ENCODE results near the gene CXCR6. TPM values are rescaled to one million over a fixed set of nuclear protein-coding genes. Genes with fewer than 3 reads are reported as not detected.

CXCR6 gene
- total and polyA plus RNA-seq, 2 experiments from 2014 or later: 0.10 TPM; not detected in 1

GRCh38 chr3:45922039-45922326 lies 21.3 kb upstream of the CXCR6 start:
- no peak overlapping the region for H3K4me3 Mint-ChIP-seq
- no peak overlapping the region for H3K4me3 ChIP-seq
- H2AFZ ChIP-seq: no peak overlapping the region
- H3F3A ChIP-seq (replicated peaks; ENCODE audit: low read depth): no peaks in the 10 kb centered on the region
- H4K20me1 ChIP-seq (replicated peaks; ENCODE audit: insufficient read depth): no peaks in the 10 kb centered on the region
- H3K9me3 Mint-ChIP-seq: no peaks in the 10 kb centered on the region
- peaks cover 27% of the 10 kb centered on the region for H3K36me3 Mint-ChIP-seq (ENCODE audit: low read depth)
- H3K36me3 ChIP-seq (ENCODE audit: insufficient read depth): peaks cover 4% of the 10 kb centered on the region; the same call in 1 of the 2 replicates
- H3K9me2 ChIP-seq (ENCODE audit: insufficient read depth): no peaks in the 10 kb centered on the region
- DNase-seq (ENCODE audit: low spot score) (no peak), ATAC-seq (no peak)
- H3K27me3 Mint-ChIP-seq (ENCODE audit: insufficient read depth, low read depth, poor library complexity): peaks cover 2% of the 10 kb centered on the region
- no peaks in the 10 kb centered on the region for H3K4me1 Mint-ChIP-seq
- no peak overlapping the region for H3K27ac Mint-ChIP-seq
- no peaks in the 10 kb centered on the region for H3K27me3 ChIP-seq (ENCODE audit: insufficient read depth)
- no peaks in the 10 kb centered on the region for H3K79me2 ChIP-seq (replicated peaks; ENCODE audit: insufficient read depth)
- H3K27ac ChIP-seq (ENCODE audit: low read depth): no peak overlapping the region
- no peak overlapping the region for H3K4me2 ChIP-seq
- TF ChIP-seq EZH2phosphoT487 (IDR thresholded peaks at IDR 0.05; ENCODE audit: unreplicated experiment) (no peak), EZH2 (IDR thresholded peaks at IDR 0.05; ENCODE audit: low read depth, unreplicated experiment) (no peak), CREB1 (CRISPR knock-in tag; IDR thresholded peaks at IDR 0.05; ENCODE audit: low read depth) (no peak), JUNB (IDR thresholded peaks at IDR 0.05; ENCODE audit: unreplicated experiment) (no peak), NANOG (IDR thresholded peaks at IDR 0.05; ENCODE audit: borderline replicate concordance) (no peak), STAT1 (IDR thresholded peaks at IDR 0.05; ENCODE audit: unreplicated experiment) (no peak), ZNF331 (CRISPR knock-in tag; IDR thresholded peaks at IDR 0.05; ENCODE audit: low read depth) (no peak), POLR2AphosphoS5 (IDR thresholded peaks at IDR 0.05; ENCODE audit: low read depth) (no peak), ETS1 (IDR thresholded peaks at IDR 0.05) (no peak), CTCF (conservative IDR thresholded peaks at IDR 0.05; ENCODE audit: low read depth in 2 of 2) (no peak), ZNF114 (CRISPR knock-in tag; IDR thresholded peaks at IDR 0.05) (no peak)
- TF ChIP-seq, protein P1, sequence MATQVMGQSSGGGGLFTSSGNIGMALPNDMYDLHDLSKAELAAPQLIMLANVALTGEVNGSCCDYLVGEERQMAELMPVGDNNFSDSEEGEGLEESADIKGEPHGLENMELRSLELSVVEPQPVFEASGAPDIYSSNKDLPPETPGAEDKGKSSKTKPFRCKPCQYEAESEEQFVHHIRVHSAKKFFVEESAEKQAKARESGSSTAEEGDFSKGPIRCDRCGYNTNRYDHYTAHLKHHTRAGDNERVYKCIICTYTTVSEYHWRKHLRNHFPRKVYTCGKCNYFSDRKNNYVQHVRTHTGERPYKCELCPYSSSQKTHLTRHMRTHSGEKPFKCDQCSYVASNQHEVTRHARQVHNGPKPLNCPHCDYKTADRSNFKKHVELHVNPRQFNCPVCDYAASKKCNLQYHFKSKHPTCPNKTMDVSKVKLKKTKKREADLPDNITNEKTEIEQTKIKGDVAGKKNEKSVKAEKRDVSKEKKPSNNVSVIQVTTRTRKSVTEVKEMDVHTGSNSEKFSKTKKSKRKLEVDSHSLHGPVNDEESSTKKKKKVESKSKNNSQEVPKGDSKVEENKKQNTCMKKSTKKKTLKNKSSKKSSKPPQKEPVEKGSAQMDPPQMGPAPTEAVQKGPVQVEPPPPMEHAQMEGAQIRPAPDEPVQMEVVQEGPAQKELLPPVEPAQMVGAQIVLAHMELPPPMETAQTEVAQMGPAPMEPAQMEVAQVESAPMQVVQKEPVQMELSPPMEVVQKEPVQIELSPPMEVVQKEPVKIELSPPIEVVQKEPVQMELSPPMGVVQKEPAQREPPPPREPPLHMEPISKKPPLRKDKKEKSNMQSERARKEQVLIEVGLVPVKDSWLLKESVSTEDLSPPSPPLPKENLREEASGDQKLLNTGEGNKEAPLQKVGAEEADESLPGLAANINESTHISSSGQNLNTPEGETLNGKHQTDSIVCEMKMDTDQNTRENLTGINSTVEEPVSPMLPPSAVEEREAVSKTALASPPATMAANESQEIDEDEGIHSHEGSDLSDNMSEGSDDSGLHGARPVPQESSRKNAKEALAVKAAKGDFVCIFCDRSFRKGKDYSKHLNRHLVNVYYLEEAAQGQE (IDR thresholded peaks at IDR 0.05; ENCODE audit: unreplicated experiment): no peak
- TF ChIP-seq, protein P2, sequence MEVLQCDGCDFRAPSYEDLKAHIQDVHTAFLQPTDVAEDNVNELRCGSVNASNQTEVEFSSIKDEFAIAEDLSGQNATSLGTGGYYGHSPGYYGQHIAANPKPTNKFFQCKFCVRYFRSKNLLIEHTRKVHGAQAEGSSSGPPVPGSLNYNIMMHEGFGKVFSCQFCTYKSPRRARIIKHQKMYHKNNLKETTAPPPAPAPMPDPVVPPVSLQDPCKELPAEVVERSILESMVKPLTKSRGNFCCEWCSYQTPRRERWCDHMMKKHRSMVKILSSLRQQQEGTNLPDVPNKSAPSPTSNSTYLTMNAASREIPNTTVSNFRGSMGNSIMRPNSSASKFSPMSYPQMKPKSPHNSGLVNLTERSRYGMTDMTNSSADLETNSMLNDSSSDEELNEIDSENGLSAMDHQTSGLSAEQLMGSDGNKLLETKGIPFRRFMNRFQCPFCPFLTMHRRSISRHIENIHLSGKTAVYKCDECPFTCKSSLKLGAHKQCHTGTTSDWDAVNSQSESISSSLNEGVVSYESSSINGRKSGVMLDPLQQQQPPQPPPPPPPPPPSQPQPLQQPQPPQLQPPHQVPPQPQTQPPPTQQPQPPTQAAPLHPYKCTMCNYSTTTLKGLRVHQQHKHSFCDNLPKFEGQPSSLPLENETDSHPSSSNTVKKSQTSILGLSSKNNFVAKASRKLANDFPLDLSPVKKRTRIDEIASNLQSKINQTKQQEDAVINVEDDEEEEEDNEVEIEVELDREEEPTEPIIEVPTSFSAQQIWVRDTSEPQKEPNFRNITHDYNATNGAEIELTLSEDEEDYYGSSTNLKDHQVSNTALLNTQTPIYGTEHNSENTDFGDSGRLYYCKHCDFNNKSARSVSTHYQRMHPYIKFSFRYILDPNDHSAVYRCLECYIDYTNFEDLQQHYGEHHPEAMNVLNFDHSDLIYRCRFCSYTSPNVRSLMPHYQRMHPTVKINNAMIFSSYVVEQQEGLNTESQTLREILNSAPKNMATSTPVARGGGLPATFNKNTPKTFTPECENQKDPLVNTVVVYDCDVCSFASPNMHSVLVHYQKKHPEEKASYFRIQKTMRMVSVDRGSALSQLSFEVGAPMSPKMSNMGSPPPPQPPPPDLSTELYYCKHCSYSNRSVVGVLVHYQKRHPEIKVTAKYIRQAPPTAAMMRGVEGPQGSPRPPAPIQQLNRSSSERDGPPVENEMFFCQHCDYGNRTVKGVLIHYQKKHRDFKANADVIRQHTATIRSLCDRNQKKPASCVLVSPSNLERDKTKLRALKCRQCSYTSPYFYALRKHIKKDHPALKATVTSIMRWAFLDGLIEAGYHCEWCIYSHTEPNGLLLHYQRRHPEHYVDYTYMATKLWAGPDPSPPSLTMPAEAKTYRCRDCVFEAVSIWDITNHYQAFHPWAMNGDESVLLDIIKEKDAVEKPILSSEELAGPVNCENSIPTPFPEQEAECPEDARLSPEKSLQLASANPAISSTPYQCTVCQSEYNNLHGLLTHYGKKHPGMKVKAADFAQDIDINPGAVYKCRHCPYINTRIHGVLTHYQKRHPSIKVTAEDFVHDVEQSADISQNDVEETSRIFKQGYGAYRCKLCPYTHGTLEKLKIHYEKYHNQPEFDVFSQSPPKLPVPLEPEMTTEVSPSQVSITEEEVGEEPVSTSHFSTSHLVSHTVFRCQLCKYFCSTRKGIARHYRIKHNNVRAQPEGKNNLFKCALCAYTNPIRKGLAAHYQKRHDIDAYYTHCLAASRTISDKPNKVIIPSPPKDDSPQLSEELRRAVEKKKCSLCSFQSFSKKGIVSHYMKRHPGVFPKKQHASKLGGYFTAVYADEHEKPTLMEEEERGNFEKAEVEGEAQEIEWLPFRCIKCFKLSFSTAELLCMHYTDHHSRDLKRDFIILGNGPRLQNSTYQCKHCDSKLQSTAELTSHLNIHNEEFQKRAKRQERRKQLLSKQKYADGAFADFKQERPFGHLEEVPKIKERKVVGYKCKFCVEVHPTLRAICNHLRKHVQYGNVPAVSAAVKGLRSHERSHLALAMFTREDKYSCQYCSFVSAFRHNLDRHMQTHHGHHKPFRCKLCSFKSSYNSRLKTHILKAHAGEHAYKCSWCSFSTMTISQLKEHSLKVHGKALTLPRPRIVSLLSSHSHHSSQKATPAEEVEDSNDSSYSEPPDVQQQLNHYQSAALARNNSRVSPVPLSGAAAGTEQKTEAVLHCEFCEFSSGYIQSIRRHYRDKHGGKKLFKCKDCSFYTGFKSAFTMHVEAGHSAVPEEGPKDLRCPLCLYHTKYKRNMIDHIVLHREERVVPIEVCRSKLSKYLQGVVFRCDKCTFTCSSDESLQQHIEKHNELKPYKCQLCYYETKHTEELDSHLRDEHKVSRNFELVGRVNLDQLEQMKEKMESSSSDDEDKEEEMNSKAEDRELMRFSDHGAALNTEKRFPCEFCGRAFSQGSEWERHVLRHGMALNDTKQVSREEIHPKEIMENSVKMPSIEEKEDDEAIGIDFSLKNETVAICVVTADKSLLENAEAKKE (CRISPR knock-in tag; IDR thresholded peaks at IDR 0.05): no peak
- H3K4me1 ChIP-seq (ENCODE audit: insufficient read depth): no peaks in the 10 kb centered on the region

Measured in GM23338 (cell line).